Stimulated activated CD4-positive, alpha-beta T cell treated with anti-CD3 and anti-CD28 coated beads, Interleukin-12 subunit alpha, Interleukin-12 subunit beta, amount 100 ng/mL, for 24 hours (primary cell): ENCODE results near the gene H2BK1.
A peak's percentile ranks its signal among the peaks of the same experiment; 100 is the strongest.

Source experiments
- DNase-seq, 2 experiments: peaks; one replicate each; pipeline ENCODE4 v3.0.0-alpha.2; 2020; ENCODE audit warnings: low read depth in 2 of 2

Gene H2BK1

GRCh38 chr7:151179287-151179860, 30.9 kb downstream of the H2BK1 start:
- DNase-seq, result no peak

- no peak for DNase-seq
These were observed 31.5 kb downstream of the H2BK1 start for GRCh38 chr7:151178831-151179230.

- DNase-seq, result no peak
These were observed 32.1 kb downstream of the H2BK1 start for GRCh38 chr7:151178236-151178635.

GRCh38 chr7:151177310-151177709, 33.0 kb downstream of the H2BK1 start:
- DNase-seq, result no peak

- no peak for DNase-seq
These were observed 33.9 kb downstream of the H2BK1 start for GRCh38 chr7:151176401-151176800.

- no peak for DNase-seq
These were observed 34.4 kb downstream of the H2BK1 start for GRCh38 chr7:151175793-151176311.

GRCh38 chr7:151175047-151175792, 35.1 kb downstream of the H2BK1 start:
- DNase-seq, result no peak

GRCh38 chr7:151174246-151175046, 35.8 kb downstream of the H2BK1 start:
- peak in 1 of 2 experiments; percentile 20 for DNase-seq

- DNase-seq, result no peak
These were observed 36.7 kb downstream of the H2BK1 start for GRCh38 chr7:151173386-151174245.

GRCh38 chr7:151172273-151173141, 37.8 kb downstream of the H2BK1 start:
- DNase-seq, result peak; percentile 61

- no peak for DNase-seq
These were observed 41.5 kb downstream of the H2BK1 start for GRCh38 chr7:151168787-151169162.

GRCh38 chr7:151168003-151168786, 42.1 kb downstream of the H2BK1 start:
- peak in 1 of 2 experiments; percentile 54 for DNase-seq

- no peak for DNase-seq
These were observed 42.9 kb downstream of the H2BK1 start, which contains the start of gene GBX1 for GRCh38 chr7:151167197-151167961. GBX1 (minus strand) TSS chr7:151167694; CDS start chr7:151167548, 146 bp downstream.

GRCh38 chr7:151166629-151167196, 43.6 kb downstream of the H2BK1 start:
- no peak for DNase-seq

GRCh38 chr7:151161757-151162156, 48.5 kb downstream of the H2BK1 start:
- no peak for DNase-seq
